HG02943 (cell line): ENCODE measurements around the gene KRTAP4-4.
"Not testable (repeated sequence)": the region's sequence is repeated elsewhere in the genome, so short reads cannot be mapped to it uniquely, and the experiment has no call there.

Experiments
- ATAC-seq: cut with Tn5 transposase; IDR thresholded peaks from one replicate; pipeline ENCODE4 v1.9.1; 2021; ENCODE audit warnings: mild to moderate bottlenecking, low read depth, moderate library complexity; ENCODE audit not compliant: unreplicated experiment

The KRTAP4-4 gene

GRCh38 chr17:41149652-41149985 lies 10.9 kb downstream of the KRTAP4-4 start, which contains the start of gene KRTAP4-5:
Gene KRTAP4-5, minus strand, starts transcription at chr17:41149825. Its CDS starts 58 bp downstream, at chr17:41149767.
- no peak for ATAC-seq

GRCh38 chr17:41148971-41149651 lies 11.4 kb downstream of the KRTAP4-4 start:
- ATAC-seq = not testable (repeated sequence)

GRCh38 chr17:41147531-41148204 lies 12.9 kb downstream of the KRTAP4-4 start:
- ATAC-seq = no peak

DNA sequence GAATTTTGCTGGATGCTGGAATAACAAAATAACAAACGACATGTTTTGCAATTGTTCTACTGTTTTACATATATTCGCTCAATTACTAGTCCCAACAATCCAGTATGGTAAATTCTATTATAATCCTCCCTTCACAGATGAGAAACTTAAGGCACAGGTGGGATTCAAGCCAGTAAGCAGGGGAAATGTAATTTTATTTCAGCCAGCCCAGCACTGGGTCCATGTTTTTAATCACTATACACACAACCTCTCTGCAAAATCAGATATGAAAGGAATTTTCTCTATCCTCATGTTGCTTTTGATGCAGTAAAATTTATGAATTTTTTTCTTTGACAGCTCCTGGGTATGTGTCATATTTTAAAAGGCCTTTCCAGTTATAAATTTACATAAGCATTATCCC lies 15.3 kb downstream of the KRTAP4-4 start:
- no peak for ATAC-seq

DNA sequence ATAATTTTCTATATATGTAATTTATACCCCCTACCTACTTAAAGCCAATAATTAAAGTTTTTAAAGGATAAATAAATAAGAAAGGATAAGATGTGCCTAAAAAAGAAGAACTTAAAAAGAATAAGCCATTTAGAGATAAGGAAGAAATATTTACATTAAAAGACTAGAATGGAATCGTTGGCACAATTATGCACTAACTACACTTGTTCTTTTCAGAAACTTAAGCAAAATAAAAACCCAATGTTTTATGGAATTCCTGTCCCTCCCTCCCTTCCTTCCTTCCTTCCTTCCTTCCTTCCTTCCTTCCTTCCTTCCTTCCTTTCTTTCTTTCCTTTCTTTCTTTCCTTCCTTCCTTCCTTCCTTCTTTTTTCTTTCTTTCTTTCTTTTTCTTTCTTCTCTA lies 15.7 kb downstream of the KRTAP4-4 start:
- no peak for ATAC-seq

DNA sequence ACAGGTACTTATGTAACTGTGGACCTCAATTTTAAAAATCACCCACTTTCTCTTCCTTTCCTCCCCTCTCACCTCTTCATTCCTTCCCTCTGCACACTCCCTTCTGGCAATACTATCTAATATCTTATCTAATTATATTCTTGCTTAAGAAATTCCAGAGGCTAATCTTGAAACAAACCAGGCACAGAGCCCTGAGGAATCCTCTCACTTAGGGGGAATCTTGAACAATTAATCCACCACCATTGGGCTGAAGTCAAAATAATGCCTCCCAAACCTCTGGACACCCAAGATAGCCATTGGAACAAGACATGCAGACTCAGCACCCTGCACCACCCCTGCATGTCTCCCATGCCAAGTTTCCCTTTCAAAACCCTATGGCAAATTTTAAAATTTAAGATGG lies 19.2 kb downstream of the KRTAP4-4 start:
- ATAC-seq = no peak

DNA sequence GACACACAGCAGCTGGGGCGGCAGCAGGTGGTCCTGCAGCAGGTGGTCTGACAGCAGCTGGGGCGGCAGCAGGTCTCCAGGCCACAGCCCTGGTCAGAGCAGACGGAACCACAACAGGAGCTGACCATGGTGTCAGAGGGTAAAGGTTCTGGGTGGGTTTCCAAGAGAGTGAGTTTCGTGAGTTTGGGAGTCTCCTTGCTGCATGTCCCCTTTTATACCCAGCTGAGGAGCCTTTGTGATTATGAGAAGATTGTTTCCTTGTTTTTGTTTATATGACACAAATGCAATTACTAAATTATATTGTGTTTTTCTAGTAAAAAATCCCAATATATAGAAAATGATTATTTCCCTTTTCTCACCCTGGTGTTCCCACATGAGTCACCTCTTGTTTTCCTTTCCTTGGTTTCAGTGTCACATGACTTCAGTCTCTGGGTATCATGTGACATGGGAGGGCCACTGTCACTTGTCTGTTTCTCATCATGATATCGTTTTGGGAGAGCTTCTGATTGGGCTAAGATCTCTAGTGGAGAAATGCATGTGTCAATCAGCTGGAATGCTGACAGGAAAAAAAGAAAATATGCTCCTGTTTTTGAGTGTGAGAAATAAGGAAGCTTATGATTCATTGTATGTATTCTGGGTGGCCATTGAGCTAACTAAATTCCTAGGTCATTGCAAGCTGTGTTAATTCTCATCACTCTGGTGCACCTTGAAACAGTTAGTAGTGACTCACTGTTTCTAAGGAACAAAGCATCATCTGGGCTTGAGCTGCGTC lies 20.0 kb downstream of the KRTAP4-4 start, which contains the start of gene KRTAP4-6:
KRTAP4-6 (minus strand) TSS at position 185 of the 772 bp plus-strand sequence; CDS start at position 128, 57 bp downstream.
- no peak for ATAC-seq

- ATAC-seq = not testable (repeated sequence)
Measured at GRCh38 chr17:41139865-41140264, 20.7 kb downstream of the KRTAP4-4 start.

DNA sequence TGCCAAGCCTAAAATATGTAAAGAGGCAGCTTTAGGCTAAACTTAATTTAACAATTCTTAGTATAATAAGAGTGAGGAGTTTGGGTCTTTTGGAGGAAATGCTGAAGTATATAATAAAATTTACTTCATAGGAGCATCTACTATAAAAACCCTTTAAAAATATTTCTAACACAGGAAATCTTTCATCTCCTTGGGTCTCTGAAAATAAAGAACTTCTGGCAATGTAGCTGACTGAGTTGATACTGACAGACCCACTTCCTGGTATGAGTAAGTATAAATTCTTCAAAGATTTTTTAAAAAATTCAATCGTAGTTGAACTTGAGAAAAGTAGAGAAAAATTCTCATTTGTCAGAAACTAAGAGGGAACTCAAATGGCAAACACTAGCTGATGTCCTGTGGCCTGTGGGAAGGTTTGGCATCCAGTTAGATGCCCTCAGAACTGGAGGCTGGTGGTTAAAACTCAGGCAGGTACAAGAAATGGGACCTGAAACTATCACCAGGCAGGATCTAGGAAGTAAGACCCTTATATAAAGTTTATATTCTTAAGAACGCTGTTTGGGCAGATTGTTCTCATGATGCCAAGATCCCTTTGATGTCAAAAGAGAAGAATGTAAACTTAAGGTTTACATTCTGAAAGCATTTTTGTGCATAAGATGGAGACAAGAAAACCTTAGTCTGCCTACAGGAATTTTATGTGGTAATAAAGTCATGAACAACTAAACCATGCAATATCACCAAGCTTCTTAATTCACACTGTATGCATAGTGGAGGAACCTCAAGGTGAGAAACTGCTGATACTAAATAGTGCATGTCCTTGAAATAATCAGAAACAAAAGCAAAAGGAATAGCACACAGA lies 26.4 kb downstream of the KRTAP4-4 start:
- no peak for ATAC-seq

DNA sequence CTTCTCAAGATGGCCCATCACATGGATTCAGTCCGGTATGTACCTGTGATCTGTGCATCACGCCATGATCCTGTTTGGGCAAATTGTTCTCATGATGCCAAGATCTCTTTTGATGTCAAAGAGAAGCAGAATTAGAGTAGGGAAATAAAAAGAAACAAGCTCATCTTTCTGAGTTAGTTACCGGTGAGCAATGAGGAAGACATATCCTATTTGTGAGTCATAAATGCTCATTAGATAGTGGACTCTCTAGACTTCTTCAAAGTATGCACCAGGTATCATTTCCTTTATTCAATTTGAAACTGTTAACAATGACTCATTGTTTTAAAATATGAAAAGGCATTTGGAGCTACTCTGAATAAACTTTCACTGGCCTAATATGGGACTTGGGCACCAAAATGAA lies 28.6 kb downstream of the KRTAP4-4 start:
- ATAC-seq = no peak

DNA sequence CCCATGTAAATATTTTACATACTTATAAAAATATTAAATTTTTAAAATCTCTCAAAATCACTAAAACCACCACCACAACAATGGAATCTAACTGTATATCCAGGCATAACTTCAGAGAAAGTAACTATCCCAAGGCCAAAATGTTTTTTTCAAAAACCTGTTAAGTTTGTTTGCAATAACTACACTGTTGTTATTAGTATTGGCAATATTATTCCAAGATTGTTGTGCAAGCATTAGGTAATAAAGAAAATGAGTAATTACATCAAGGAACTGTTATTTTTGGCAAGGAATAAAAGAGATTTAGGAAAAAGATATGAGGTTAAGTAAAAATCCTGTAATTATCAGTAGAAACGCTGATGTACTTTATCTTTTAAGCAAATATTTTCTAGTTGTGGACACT lies 33.2 kb downstream of the KRTAP4-4 start:
- ATAC-seq = no peak

- ATAC-seq = no peak
Measured at GRCh38 chr17:41126412-41126811, 34.1 kb downstream of the KRTAP4-4 start.

GRCh38 chr17:41125064-41125463 lies 35.5 kb downstream of the KRTAP4-4 start:
- ATAC-seq = no peak

DNA sequence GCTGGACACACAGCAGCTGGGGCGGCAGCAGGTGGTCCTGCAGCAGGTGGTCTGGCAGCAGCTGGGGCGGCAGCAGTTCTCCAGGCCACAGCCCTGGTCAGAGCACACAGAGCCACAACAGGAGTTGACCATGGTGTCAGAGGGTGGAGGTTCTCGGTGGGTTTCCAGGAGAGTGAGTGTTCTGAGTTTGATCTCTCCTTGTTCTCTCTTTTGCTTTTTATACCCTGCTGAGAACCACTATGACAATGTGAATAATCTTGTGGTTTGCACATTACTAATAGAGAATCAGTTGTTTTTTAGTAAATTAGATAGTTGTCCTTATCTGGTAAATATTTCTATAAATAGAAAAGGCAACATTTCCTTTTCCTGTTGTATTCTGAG lies 36.6 kb downstream of the KRTAP4-4 start, which contains the start of gene KRTAP4-12:
KRTAP4-12 (minus strand) TSS at position 192 of the 381 bp plus-strand sequence; CDS start at position 132, 60 bp downstream.
- not testable (repeated sequence) for ATAC-seq

DNA sequence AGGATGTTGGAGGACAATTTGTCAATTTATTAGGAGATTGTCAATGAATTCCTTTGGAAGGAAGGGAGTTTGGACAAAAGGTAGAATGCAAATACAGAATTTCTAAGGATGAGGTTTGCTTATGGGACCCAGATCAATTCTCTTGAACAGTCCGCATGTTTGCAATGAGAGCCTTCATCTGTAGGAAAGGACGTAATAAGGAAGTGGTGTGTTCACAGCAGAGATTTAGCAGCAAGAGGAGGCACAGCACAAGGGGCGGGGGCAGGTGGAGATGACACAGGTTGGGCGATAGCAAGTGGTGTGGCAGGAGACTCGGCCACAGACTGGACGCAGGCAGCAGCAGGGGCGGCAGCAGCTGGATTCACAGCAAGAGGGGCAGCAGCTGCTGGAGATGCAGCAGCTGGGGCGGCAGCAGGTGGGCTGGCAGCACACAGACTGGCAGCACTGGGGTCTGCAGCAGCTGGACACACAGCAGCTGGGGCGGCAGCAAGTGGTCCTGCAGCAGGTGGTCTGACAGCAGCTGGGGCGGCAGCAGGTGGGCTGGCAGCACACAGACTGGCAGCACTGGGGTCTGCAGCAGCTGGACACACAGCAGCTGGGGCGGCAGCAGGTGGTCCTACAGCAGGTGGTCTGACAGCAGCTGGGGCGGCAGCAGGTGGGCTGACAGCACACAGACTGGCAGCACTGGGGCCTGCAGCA lies 37.1 kb downstream of the KRTAP4-4 start:
- not testable (repeated sequence) for ATAC-seq

DNA sequence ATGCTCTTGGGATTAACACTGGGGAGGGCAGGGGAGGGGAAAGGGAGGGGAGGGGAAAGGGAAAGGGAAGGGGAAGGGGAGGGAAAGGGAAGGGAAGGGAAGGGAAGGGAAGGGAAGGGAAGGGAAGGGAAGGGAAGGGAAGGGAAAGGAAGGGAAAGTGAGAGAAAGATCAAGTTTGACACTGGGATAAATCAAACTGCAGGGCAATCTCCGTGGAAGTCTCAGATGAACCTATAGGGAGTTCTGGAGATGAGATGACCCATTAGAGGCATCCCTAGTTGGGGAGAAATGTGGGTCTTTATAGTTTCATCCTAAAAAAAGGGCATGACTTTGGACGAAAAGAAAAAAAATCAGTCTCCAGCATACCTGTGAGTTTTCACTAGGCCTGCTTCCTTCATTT lies 38.8 kb downstream of the KRTAP4-4 start:
- ATAC-seq = no peak

DNA sequence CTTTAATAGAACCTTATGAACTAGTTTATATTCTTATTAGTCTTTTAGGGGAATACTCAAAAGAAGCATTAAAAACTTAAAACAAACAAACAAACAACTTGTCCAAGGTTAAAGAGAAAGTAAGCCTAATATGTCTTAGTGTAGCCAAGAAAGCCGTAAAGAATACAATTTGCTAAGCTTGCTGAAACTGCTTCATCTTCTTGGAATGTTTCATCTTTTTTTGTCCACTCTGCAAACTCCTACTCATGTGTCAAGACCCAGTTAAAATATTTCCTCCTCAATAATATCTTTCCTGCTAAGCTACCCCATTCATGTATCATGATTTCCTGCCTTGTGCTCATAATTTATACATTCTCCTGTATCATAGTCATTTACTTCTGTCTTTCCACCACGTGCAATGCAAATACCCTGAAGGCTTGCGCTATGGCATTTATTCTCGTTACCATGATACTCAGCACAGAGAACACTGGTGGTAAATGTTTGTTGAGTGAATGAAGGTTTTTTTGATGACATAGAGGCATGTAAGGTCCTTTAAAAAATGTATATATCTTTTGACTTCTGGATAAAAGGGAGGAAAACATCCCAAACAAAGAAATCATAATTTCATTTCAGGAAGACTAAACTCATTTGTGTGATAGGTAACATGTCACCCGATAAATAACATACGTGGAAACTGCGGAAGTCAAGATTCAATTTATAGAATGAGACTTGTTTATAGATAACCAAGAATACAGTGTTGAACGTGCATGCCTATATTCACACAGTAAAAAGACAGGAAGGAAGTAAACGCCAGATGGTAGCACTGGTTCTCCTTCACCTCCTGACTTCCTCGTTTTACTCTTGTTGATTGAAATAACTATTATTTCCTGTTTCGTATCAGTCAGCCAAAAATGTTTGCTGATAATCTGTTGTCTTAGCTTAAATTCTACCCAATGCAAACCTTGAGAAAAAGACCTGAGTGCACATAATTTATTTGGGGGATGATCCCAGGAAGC lies 40.6 kb downstream of the KRTAP4-4 start:
- not testable (repeated sequence) for ATAC-seq

DNA sequence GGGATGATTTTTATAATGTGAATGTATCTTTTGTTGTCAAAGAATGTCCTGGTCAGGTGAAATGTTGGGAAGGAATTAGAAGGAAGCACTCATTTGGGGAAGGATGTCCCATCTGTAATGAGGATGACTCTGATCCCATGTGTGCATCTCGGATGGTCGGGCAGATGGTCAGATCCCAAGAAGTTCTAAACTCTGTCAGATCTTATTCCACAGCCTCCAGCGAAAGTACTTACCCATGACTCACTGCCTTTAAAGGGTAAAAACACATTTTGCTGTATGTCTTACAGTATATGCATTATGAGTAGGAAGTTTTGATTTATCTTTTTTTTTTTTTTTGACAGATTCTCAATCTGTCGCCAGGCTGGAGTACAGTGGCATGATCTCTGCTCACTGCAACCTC lies 41.8 kb downstream of the KRTAP4-4 start:
- ATAC-seq = no peak
